Measurements from ENCODE around the gene DRD2.

DNA sequence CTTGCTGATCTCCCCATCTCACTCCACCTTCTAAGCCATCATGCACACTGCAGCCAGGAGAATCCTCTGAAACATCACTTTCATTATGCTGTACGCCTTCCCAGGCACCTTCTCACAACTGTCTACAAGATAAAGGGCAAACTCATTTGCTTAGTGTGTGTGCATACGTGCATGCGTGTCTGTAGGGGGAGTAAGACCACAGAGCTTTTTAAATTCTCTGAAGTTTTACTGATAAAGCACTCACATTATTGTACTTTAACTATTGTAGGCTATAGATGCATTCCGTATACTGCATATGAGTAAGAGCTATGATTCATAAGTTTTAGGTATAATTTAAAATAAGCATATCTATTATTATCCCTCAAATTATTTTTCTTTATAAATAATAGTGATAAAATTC is 102.9 kb downstream of the DRD2 start:
- TF ChIP-seq, protein P1, sequence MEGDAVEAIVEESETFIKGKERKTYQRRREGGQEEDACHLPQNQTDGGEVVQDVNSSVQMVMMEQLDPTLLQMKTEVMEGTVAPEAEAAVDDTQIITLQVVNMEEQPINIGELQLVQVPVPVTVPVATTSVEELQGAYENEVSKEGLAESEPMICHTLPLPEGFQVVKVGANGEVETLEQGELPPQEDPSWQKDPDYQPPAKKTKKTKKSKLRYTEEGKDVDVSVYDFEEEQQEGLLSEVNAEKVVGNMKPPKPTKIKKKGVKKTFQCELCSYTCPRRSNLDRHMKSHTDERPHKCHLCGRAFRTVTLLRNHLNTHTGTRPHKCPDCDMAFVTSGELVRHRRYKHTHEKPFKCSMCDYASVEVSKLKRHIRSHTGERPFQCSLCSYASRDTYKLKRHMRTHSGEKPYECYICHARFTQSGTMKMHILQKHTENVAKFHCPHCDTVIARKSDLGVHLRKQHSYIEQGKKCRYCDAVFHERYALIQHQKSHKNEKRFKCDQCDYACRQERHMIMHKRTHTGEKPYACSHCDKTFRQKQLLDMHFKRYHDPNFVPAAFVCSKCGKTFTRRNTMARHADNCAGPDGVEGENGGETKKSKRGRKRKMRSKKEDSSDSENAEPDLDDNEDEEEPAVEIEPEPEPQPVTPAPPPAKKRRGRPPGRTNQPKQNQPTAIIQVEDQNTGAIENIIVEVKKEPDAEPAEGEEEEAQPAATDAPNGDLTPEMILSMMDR (conservative IDR thresholded peaks at IDR 0.05): no peak; the same call in 1 of the 2 replicates
- no peak for TF ChIP-seq ZFX (IDR thresholded peaks at IDR 0.05)
